ENCODE results near the gene GNAI3.

GRCh38 chr1:109634771-109635750 is 86.6 kb downstream of the GNAI3 start:
- no peak for TF ChIP-seq POLR2A (IDR thresholded peaks at IDR 0.05; ENCODE audit: low read depth, low read length)
- no peak for TF ChIP-seq TAF1 (IDR thresholded peaks at IDR 0.05; ENCODE audit: low read depth, low read length)
- no peak for TF ChIP-seq POLR2AphosphoS5 (IDR thresholded peaks at IDR 0.05; ENCODE audit: low read depth, low read length)
- no peak for TF ChIP-seq PAX5 (IDR thresholded peaks at IDR 0.05; ENCODE audit: insufficient read depth, low read length, severe bottlenecking)
- TF ChIP-seq SPI1 (IDR thresholded peaks at IDR 0.05; ENCODE audit: low read depth, low read length), result no peak
